IPS-18c (cell line): ENCODE results near the gene MB.
"Not testable (repeated sequence)": the region's sequence is repeated elsewhere in the genome, so short reads cannot be mapped to it uniquely, and the experiment has no call there.

ENCODE experiments used
- H3K4me3 ChIP-seq: 2 replicates; pipeline ENCODE4 v1.7.0; 2013; ENCODE audit warnings: low read depth, mild to moderate bottlenecking, low read length, moderate library complexity; ENCODE audit not compliant: insufficient read depth
- H3K9me3 ChIP-seq: one replicate; pipeline ENCODE4 v1.6.1; 2013; ENCODE audit warnings: mild to moderate bottlenecking, low read length, moderate library complexity; ENCODE audit not compliant: control insufficient read depth, insufficient read depth

Gene MB

GRCh38 chr22:35623885-35624284, 6.8 kb upstream of the MB start:
- not testable (repeated sequence) for H3K4me3 ChIP-seq, H3K9me3 ChIP-seq

GRCh38 chr22:35622191-35622913, 5.2 kb upstream of the MB start:
- Histone ChIP-seq H3K4me3 (no peak overlapping the region), H3K9me3 (no peaks in the 10 kb centered on the region)

- Histone ChIP-seq H3K4me3 (no peak overlapping the region), H3K9me3 (no peaks in the 10 kb centered on the region)
Measured at GRCh38 chr22:35621451-35621850, 4.3 kb upstream of the MB start.

- Histone ChIP-seq H3K9me3 (no peaks in the 10 kb centered on the region), H3K4me3 (no peak overlapping the region)
Measured at GRCh38 chr22:35620624-35621251, 3.6 kb upstream of the MB start.

- H3K4me3 ChIP-seq, result no peak overlapping the region
- no peaks in the 10 kb centered on the region for H3K9me3 ChIP-seq
Measured at GRCh38 chr22:35619336-35620094, 2.4 kb upstream of the MB start.

- H3K4me3 ChIP-seq, result no peak overlapping the region
- no peaks in the 10 kb centered on the region for H3K9me3 ChIP-seq
Measured at GRCh38 chr22:35618427-35619223, 1.5 kb upstream of the MB start.

- Histone ChIP-seq H3K9me3 (no peaks in the 10 kb centered on the region), H3K4me3 (no peak overlapping the region)
Measured at GRCh38 chr22:35616043-35616442, 1.1 kb downstream of the MB start.

GRCh38 chr22:35615156-35615555, 2.0 kb downstream of the MB start:
- Histone ChIP-seq H3K4me3 (no peak overlapping the region), H3K9me3 (no peaks in the 10 kb centered on the region)

GRCh38 chr22:35614404-35614803, 2.7 kb downstream of the MB start:
- Histone ChIP-seq H3K9me3 (no peaks in the 10 kb centered on the region), H3K4me3 (no peak overlapping the region)

- H3K4me3 ChIP-seq, result no peak overlapping the region
- no peaks in the 10 kb centered on the region for H3K9me3 ChIP-seq
Measured at GRCh38 chr22:35612903-35613302, 4.2 kb downstream of the MB start.

GRCh38 chr22:35611891-35612576, 5.1 kb downstream of the MB start:
- no peaks in the 10 kb centered on the region for H3K9me3 ChIP-seq
- H3K4me3 ChIP-seq, result no peak overlapping the region

- H3K4me3 ChIP-seq, result no peak overlapping the region
- no peaks in the 10 kb centered on the region for H3K9me3 ChIP-seq
Measured at GRCh38 chr22:35611200-35611890, 5.8 kb downstream of the MB start.

- Histone ChIP-seq H3K9me3 (no peaks in the 10 kb centered on the region), H3K4me3 (no peak overlapping the region)
Measured at GRCh38 chr22:35610741-35611140, 6.4 kb downstream of the MB start.

GRCh38 chr22:35609761-35610160, 7.4 kb downstream of the MB start:
- Histone ChIP-seq H3K4me3 (no peak overlapping the region), H3K9me3 (no peaks in the 10 kb centered on the region)

GRCh38 chr22:35609261-35609660, 7.9 kb downstream of the MB start:
- Histone ChIP-seq H3K4me3 (no peak overlapping the region), H3K9me3 (no peaks in the 10 kb centered on the region)

GRCh38 chr22:35608088-35608487, 9.0 kb downstream of the MB start:
- Histone ChIP-seq H3K4me3 (no peak overlapping the region), H3K9me3 (no peaks in the 10 kb centered on the region)
